Endometrium (tissue), 2 donors: ENCODE measurements around the gene BMPR1A.
"Not testable (repeated sequence)": the region's sequence is repeated elsewhere in the genome, so short reads cannot be mapped to it uniquely, and the experiment has no call there.

Experiments used
- FAIRE-seq: peaks from 2 replicates; lab custom pipeline; 2012; peaks lifted over from hg19 to GRCh38; lab: Jason Lieb, UNC
- donor health status: control.
- donor health status: control.

The BMPR1A gene

GRCh38 chr10:86941991-86942421, 185.6 kb downstream of the BMPR1A start:
- no peak for FAIRE-seq

DNA sequence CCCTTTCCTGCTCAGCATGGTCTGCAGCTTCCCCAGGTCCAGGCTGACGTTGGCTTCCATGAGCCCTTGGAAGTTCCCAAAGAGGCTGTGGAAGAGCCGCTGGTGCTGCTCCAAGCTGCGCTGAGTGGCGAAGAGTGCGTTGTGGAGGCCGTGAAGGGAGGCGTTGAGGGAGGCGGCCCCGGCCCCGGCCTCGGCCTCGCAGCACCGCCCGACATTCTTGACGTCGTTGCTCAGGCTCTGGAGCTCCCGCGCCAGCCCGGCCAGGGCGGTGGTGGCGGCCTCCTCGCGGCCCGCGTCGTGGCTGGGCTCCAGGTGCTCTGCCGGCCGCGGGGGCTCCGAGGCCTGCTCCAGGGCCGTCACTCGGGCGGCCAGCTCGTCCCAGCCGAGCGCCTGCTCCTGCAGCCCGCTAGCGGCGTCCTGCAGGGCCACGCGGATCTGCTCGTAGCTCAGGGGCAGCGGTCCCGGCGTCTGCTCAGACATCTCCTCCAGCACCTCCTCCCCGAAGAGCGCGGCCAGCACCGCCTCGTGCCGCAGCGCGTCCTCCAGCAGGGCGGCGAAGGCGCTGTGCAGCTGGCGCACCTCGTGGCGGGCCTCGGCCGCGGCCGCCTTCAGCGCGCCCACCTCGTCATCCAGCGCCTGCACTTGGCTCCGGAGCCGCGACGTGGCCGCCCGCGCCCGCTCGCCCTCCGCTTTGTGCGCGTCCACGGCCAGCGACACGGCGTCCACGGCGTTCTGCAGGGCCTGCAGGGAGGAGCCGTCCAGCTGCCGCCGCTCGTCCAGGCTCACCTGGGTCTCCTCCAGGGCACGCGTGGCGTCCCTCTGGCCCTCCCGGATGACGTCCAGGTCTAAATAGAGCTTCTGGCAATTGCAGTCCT, 186.3 kb downstream of the BMPR1A start:
- FAIRE-seq = no peak

GRCh38 chr10:86943316-86944030, 187.1 kb downstream of the BMPR1A start:
- no peak for FAIRE-seq

GRCh38 chr10:86944031-86944419, 187.6 kb downstream of the BMPR1A start:
- FAIRE-seq = no peak

DNA sequence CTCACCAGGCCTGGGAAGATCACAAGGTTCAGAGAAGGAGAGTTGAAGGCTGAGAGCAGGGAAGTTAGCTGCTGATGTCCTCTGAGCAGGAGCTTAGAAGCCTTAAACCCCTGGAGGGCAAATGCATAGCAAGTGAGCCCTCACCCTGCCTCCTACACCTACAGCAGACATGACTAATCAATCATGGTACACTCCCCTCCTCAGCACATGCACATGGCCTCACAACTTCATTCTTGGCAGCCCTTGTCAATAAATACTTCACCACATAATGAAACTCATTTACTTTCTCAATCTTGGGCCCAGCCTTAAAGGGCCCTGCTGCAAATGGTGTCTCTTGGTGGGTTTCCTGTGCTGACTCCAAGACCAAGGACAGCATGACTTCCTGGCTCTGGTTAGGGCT, 188.1 kb downstream of the BMPR1A start:
- no peak for FAIRE-seq

DNA sequence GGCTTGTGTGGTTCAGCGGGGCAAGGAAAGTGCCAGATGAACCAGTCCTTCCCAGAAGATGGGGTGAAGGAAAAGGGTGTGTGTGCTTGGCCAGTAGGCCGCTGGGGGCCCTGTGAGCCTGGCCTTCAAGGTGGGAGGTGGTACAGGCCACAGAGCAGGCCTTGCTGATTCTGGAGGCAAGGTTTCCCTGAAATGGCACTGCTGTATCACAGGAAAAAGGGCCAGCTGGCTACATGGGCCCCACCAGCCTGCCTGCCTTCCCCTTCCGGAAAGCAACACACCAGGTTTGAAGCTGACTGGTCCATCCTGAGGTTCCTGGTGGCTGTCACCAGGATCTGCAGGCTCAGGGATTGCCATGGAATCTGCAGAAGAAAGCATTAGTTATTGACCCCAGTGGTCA, 188.5 kb downstream of the BMPR1A start:
- no peak for FAIRE-seq

GRCh38 chr10:86945361-86946212, 189.2 kb downstream of the BMPR1A start:
- no peak for FAIRE-seq

GRCh38 chr10:86946213-86947155, 190.1 kb downstream of the BMPR1A start:
- FAIRE-seq = no peak

DNA sequence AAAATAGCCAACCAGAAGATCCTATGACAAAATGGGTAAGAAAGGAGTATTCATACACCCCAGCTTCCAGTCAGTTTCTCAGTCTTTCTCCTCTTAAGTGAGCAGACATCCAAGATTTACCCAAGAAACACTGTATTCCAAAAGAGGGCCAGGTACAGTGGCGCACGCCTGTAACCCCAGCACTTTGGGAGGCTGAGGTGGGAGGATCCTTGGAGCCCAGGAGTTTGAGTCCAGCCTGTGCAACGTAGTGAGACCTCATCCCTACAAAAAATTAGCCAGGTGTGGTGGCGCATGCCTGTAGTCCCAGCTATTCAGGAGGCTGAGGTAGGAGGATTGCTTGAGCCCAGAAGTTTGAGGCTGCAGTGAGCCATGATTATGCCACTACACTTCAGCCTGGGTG, 191.4 kb downstream of the BMPR1A start:
- FAIRE-seq = not testable (repeated sequence)

DNA sequence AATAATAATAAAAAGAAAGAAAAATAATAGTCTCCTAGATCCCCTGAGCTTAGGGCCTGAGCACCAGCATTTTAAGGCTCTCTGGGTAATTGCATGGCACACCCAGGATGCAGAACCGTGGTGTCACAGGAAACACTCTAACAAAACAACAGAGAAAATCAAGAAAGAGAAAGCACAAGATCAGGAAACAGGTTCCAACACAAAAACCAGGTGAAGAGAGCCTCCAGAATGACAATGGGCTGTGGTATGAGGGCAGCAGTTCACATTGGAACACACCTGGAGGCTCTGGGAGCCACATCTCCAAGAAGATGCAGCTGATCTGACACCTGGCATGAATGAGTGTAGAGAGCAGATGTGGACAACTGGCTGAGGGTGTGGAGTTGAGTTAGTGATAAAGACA, 193.9 kb downstream of the BMPR1A start:
- no peak for FAIRE-seq

GRCh38 chr10:86951184-86951761, 194.9 kb downstream of the BMPR1A start:
- no peak for FAIRE-seq

GRCh38 chr10:86952106-86952505, 195.7 kb downstream of the BMPR1A start:
- no peak for FAIRE-seq

DNA sequence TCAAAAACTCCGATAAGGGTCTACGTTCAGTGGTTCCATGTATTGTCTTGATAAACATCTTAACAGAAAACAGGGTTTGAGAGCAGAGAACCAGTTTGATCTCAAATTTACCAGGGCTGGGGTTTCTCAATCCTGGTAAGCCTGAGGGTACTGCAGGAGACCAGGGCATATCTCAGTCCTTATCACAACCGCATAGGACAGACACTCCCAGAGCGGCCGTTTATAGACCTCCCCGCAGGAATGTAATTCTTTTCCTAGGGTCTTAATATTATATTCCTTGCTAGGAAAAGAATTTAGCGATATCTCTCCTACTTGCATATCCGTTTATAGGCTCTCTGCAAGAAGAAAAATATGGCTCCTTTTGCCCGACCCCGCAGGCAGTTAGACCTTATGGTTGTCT, 196.3 kb downstream of the BMPR1A start:
- FAIRE-seq = not testable (repeated sequence)

- no peak for FAIRE-seq
Observed at GRCh38 chr10:86953747-86954680, 197.6 kb downstream of the BMPR1A start.

DNA sequence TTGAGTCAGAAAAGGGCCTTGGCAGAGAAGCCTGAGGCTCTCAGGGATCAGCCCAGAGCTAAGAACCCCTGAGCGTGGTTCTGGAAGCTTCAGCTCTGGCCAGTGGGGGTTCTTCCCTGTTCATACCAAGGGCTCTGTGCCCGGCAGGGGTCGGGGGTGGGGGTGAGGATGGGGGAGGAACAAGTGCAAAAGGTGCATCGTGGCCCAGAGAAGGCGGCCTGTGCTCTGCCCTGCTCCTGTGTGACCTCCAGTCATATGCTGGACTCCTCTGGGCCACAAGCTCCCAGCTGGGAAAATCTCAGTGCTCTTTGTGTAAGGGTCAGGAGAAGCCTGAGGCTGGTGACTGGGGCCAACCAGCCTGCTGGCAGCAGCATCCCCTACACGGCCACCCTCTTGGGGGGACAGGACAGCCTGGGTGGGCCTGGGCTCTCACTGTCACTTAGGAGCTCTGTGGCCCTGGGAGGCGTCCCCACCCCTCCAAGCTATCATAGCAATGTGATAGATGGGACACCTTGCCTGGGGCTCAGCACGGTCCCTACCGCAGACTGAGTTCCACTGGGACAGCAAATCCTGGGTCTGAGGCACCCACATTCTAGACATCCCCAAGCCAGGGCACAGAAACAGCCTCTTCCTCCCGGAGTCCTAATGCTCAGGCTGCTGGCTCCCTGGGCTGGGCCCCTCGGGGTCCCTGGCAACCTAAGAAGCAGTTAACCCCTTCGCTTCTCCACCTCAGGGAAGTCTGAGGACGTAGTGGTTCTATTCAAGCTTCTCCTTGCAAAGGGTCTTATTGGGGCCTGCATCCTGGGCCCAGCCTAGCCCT, 198.5 kb downstream of the BMPR1A start:
- no peak for FAIRE-seq

- FAIRE-seq = no peak
Observed at GRCh38 chr10:86955501-86956194, 199.2 kb downstream of the BMPR1A start.

DNA sequence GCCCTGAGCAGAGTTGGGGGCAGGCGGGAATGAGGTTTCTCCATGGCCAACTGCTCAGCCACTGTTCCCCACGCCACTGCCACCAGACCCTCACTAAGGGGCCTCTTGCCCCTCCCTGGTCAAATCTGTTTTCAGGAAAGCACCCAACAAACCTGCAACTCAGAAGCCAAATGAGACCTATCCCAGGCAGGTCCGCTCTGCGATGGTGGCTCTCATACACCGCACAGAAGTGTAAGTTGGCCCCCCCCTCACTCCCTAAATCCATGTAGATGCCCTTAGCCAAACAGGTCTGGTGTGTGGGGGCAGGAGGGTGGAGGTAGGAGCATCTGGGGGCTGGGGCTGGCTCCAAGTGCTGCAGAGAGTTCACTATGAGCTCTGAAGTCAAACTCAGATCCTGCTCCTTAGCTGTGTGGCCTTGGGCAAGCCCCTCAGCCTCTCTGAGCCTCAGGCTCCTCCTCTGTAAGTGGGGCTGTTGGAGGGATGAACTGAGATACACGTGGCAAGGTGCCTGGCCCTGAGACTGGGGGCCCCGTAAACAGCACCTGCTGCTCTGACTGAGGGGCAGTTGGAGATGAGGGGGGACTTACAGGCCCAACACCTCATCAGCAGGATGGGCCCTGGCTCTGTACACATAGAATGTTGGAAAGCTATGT, 199.9 kb downstream of the BMPR1A start:
- FAIRE-seq = no peak
